WTC11 (cell line): ENCODE measurements around the gene ALKBH8.

Experiments
- MYBL2 ChIP-seq: sonication (generic); formaldehyde crosslinking; IDR thresholded peaks from 2 replicates; pipeline ENCODE4 v1.8.1; 2023; ENCODE audit warnings: mild to moderate bottlenecking, moderate library complexity, missing genetic modification reagents
- NR1H2 ChIP-seq: sonication (generic); formaldehyde crosslinking; IDR thresholded peaks from 2 replicates; pipeline ENCODE4 v1.9.0; 2021; ENCODE audit warnings: mild to moderate bottlenecking, moderate library complexity, missing genetic modification reagents
- TCF7 ChIP-seq: sonication (generic); formaldehyde crosslinking; IDR thresholded peaks from 2 replicates; pipeline ENCODE4 v1.8.0; 2022; ENCODE audit warnings: mild to moderate bottlenecking, low read depth, missing genetic modification reagents, moderate library complexity
- TP53 ChIP-seq: sonication (generic); formaldehyde crosslinking; IDR thresholded peaks from 2 replicates; pipeline ENCODE4 v1.8.1; 2023; ENCODE audit warnings: mild to moderate bottlenecking, missing genetic modification reagents
- ZBTB21 ChIP-seq: sonication (generic); formaldehyde crosslinking; IDR thresholded peaks from 2 replicates; pipeline ENCODE4 v1.8.1; 2023; ENCODE audit warnings: mild to moderate bottlenecking, missing genetic modification reagents, borderline replicate concordance
- ZNF121 ChIP-seq: sonication (generic); formaldehyde crosslinking; IDR thresholded peaks from 2 replicates; pipeline ENCODE4 v1.8.0; 2023; ENCODE audit warnings: missing genetic modification reagents
- TF ChIP-seq, protein P1 (sequence below): fragments of 200-600 bp; IDR thresholded peaks from 2 replicates; pipeline ENCODE4 v1.8.0; 2022; ENCODE audit warnings: antibody characterized with exemption
- TF ChIP-seq, protein P2 (sequence below): fragments of 250-450 bp; sonication (Bioruptor Pico); conservative IDR thresholded peaks from 2 replicates; pipeline ENCODE4 v1.9.0; 2021; ENCODE audit warnings: mild to moderate bottlenecking
- TF ChIP-seq, protein P3 (sequence below): sonication (generic); formaldehyde crosslinking; IDR thresholded peaks from 2 replicates; pipeline ENCODE4 v1.8.1; 2023; ENCODE audit warnings: mild to moderate bottlenecking, missing genetic modification reagents, moderate library complexity
- TF ChIP-seq, protein P4 (sequence below): sonication (generic); formaldehyde crosslinking; IDR thresholded peaks from 2 replicates; pipeline ENCODE4 v1.8.0; 2022; ENCODE audit warnings: mild to moderate bottlenecking, missing genetic modification reagents
- TF ChIP-seq, protein P5 (sequence below): sonication (generic); formaldehyde crosslinking; IDR thresholded peaks from 2 replicates; pipeline ENCODE4 v1.8.0; 2022; ENCODE audit warnings: mild to moderate bottlenecking, missing genetic modification reagents
- TF ChIP-seq, protein P6 (sequence below): sonication (generic); formaldehyde crosslinking; IDR thresholded peaks from 2 replicates; pipeline ENCODE4 v1.8.0; 2022; ENCODE audit warnings: mild to moderate bottlenecking, missing genetic modification reagents

DNA sequence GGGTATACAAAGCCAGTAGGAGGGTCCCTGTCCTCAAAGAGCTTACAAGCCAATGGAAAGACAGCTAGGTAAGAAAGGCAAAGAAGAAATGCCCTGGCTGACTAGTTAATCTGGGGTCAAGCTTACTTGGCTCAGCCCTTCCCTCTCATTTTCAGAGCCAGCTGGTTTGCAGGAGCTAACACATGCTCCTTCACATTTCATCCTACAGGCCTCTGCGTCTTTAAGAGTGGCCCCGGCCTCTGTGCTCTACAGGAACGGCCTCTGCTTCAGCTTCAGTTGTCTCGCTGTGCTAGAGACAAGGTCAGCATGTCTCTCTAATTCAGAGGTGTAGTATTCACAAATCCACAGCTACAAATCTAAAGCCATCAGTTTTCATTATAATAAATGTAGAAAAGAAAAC is 15.2 kb downstream of the ALKBH8 start:
- TF ChIP-seq, protein P1, sequence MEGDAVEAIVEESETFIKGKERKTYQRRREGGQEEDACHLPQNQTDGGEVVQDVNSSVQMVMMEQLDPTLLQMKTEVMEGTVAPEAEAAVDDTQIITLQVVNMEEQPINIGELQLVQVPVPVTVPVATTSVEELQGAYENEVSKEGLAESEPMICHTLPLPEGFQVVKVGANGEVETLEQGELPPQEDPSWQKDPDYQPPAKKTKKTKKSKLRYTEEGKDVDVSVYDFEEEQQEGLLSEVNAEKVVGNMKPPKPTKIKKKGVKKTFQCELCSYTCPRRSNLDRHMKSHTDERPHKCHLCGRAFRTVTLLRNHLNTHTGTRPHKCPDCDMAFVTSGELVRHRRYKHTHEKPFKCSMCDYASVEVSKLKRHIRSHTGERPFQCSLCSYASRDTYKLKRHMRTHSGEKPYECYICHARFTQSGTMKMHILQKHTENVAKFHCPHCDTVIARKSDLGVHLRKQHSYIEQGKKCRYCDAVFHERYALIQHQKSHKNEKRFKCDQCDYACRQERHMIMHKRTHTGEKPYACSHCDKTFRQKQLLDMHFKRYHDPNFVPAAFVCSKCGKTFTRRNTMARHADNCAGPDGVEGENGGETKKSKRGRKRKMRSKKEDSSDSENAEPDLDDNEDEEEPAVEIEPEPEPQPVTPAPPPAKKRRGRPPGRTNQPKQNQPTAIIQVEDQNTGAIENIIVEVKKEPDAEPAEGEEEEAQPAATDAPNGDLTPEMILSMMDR = no peak
- no peak for TF ChIP-seq TP53 (CRISPR knock-in tag)
- TF ChIP-seq, protein P2, sequence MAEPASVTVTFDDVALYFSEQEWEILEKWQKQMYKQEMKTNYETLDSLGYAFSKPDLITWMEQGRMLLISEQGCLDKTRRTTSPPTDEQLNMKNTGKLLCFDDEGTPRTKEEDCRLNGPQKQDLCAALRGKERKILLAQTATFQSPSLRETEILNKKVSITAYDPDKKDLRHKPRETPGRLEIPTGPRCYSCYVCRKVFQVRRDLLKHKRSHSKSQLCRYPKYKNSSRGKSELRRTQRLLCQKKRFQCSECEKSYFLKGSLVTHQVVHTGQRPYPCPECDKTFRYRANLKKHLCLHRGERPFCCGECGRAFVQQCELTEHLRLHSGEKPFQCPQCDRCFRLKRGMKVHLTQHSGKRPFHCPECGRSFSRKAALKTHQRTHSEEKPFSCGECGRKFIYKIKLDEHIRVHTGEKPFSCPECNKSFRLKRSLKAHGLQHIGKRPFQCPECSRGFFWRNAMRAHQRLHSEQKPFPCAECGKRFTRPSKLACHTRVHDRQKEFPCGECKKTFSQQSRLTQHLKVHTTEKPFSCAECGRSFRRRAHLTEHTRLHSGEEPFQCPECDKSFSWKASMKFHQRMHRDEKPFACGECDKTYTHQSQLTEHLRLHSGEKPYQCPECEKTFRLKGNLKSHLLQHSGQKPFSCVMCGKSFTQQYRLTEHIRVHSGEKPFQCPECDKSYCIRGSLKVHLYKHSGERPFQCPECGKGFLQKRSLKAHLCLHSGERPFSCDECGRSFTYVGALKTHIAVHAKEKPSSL = no peak
- TF ChIP-seq, protein P3, sequence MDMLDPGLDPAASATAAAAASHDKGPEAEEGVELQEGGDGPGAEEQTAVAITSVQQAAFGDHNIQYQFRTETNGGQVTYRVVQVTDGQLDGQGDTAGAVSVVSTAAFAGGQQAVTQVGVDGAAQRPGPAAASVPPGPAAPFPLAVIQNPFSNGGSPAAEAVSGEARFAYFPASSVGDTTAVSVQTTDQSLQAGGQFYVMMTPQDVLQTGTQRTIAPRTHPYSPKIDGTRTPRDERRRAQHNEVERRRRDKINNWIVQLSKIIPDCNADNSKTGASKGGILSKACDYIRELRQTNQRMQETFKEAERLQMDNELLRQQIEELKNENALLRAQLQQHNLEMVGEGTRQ (CRISPR knock-in tag) = no peak
- TF ChIP-seq, protein P4, sequence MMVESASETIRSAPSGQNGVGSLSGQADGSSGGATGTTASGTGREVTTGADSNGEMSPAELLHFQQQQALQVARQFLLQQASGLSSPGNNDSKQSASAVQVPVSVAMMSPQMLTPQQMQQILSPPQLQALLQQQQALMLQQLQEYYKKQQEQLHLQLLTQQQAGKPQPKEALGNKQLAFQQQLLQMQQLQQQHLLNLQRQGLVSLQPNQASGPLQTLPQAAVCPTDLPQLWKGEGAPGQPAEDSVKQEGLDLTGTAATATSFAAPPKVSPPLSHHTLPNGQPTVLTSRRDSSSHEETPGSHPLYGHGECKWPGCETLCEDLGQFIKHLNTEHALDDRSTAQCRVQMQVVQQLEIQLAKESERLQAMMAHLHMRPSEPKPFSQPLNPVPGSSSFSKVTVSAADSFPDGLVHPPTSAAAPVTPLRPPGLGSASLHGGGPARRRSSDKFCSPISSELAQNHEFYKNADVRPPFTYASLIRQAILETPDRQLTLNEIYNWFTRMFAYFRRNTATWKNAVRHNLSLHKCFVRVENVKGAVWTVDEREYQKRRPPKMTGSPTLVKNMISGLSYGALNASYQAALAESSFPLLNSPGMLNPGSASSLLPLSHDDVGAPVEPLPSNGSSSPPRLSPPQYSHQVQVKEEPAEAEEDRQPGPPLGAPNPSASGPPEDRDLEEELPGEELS (CRISPR knock-in tag) = no peak
- TF ChIP-seq ZBTB21 (CRISPR knock-in tag) = no peak
- no peak for TF ChIP-seq NR1H2 (CRISPR knock-in tag)
- no peak for TF ChIP-seq MYBL2 (CRISPR knock-in tag)
- TF ChIP-seq, protein P5, sequence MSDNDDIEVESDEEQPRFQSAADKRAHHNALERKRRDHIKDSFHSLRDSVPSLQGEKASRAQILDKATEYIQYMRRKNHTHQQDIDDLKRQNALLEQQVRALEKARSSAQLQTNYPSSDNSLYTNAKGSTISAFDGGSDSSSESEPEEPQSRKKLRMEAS (CRISPR knock-in tag) = no peak
- TF ChIP-seq TCF7 (CRISPR knock-in tag) = no peak
- TF ChIP-seq, protein P6, sequence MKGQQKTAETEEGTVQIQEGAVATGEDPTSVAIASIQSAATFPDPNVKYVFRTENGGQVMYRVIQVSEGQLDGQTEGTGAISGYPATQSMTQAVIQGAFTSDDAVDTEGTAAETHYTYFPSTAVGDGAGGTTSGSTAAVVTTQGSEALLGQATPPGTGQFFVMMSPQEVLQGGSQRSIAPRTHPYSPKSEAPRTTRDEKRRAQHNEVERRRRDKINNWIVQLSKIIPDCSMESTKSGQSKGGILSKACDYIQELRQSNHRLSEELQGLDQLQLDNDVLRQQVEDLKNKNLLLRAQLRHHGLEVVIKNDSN (CRISPR knock-in tag) = no peak
- no peak for TF ChIP-seq ZNF121 (CRISPR knock-in tag)
